ENCODE measurements around the gene CRHR2.

Gene CRHR2

GRCh38 chr7:30706316-30706715 is 24.1 kb upstream of the CRHR2 start:
- DNase-seq, result no peak

- no peak for DNase-seq
These were observed 23.3 kb upstream of the CRHR2 start for GRCh38 chr7:30705596-30705995.

GRCh38 chr7:30705008-30705407 is 22.8 kb upstream of the CRHR2 start:
- DNase-seq, result no peak

- DNase-seq, result no peak
These were observed 21.5 kb upstream of the CRHR2 start for GRCh38 chr7:30703756-30704155.

GRCh38 chr7:30702200-30702599 is 19.9 kb upstream of the CRHR2 start:
- DNase-seq, result peak in 1 of 2 experiments; percentile 28

GRCh38 chr7:30700941-30701340 is 18.7 kb upstream of the CRHR2 start:
- no peak for DNase-seq

GRCh38 chr7:30699706-30700495 is 17.6 kb upstream of the CRHR2 start:
- no peak for DNase-seq

GRCh38 chr7:30698481-30698880 is 16.2 kb upstream of the CRHR2 start:
- DNase-seq, result no peak

- DNase-seq, result peak in 1 of 2 experiments; percentile 11
These were observed 15.6 kb upstream of the CRHR2 start for GRCh38 chr7:30697719-30698460.

- DNase-seq, result no peak
These were observed 12.8 kb upstream of the CRHR2 start for GRCh38 chr7:30694774-30695721.

GRCh38 chr7:30694218-30694745 is 12.0 kb upstream of the CRHR2 start:
- DNase-seq, result no peak

- DNase-seq, result no peak
These were observed 10.6 kb upstream of the CRHR2 start for GRCh38 chr7:30692882-30693281.

GRCh38 chr7:30692438-30692837 is 10.2 kb upstream of the CRHR2 start:
- DNase-seq, result no peak

- DNase-seq, result no peak
These were observed 7.8 kb upstream of the CRHR2 start for GRCh38 chr7:30690011-30690410.

GRCh38 chr7:30688718-30689221 is 6.5 kb upstream of the CRHR2 start:
- no peak for DNase-seq

GRCh38 chr7:30687604-30688003 is 5.3 kb upstream of the CRHR2 start:
- DNase-seq, result no peak

GRCh38 chr7:30684351-30684750 is 2.1 kb upstream of the CRHR2 start:
- no peak for DNase-seq

GRCh38 chr7:30683816-30684215 is 1.6 kb upstream of the CRHR2 start:
- no peak for DNase-seq

- DNase-seq, result no peak
These were observed 1.1 kb upstream of the CRHR2 start for GRCh38 chr7:30683306-30683705.

GRCh38 chr7:30681815-30682211 is 443 bp downstream of the CRHR2 start:
- no peak for DNase-seq

- peak; percentile 7 to 46 for DNase-seq
These were observed 892 bp downstream of the CRHR2 start for GRCh38 chr7:30681331-30681797.

- DNase-seq, result no peak
These were observed 2.6 kb downstream of the CRHR2 start for GRCh38 chr7:30679664-30680063.

- peak; percentile 49 to 76 for DNase-seq
These were observed 3.5 kb downstream of the CRHR2 start for GRCh38 chr7:30678805-30679204.
